GM19438 (cell line): ENCODE measurements around the gene NUDT1.

ENCODE experiments used
- ATAC-seq: cut with Tn5 transposase; IDR thresholded peaks from one replicate; pipeline ENCODE4 v1.9.1; 2021; ENCODE audit warnings: low read depth; ENCODE audit not compliant: unreplicated experiment

Gene NUDT1

GRCh38 chr7:2241580-2242540 is at the start of gene NUDT1, which contains the start of gene MRM2:
Gene NUDT1 (plus strand): TSS chr7:2242226. CDS start chr7:2244575, 2,349 bp downstream.
Gene MRM2 (minus strand): TSS chr7:2242205. CDS start chr7:2242169, 36 bp downstream.
- ATAC-seq, result peak; percentile 52

- no peak for ATAC-seq
Observed at GRCh38 chr7:2192831-2193534, 49.0 kb upstream of the NUDT1 start.

- ATAC-seq, result no peak
Observed at GRCh38 chr7:2193575-2194305, 48.3 kb upstream of the NUDT1 start.

DNA sequence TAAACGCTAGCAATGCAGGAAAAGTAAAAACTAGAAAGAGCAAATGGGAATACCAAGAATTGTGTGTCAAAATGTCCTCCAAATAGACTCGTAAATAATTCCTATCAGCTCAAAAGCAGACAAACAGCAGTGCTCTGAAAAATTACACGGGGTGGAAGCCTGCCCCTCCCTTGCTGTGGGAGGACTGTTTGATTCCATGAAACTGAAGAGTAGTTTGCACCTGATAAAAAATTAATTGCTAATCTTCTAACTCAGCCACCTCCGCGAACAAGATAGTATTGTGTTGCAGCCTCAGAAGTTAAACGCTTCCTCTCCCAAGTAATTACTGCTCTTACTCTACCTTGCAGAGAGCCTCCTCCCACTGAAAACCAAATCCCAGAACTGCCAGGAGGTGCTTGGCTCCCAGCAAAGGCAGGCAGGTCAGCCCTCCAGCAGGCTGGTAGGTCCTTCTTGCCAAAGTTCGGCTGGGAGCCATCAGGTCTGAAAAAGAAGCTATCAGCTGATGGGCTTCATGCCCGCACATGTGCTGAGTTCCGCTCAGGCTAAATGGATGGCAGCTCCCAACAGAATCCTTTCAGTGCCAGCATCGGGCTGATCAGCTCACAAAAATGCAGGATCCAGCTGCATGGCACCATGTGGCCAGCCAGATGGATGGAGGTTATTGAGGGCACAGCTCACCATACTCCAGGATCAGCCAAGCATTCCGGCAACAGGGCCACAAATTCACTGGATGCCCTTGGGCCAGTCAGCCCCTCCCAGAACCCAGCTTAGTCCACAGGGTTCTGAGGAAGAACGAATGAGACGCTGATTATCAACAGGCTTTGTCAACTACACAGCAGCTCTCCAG is 46.4 kb upstream of the NUDT1 start:
- no peak for ATAC-seq

GRCh38 chr7:2196381-2197378 is 45.3 kb upstream of the NUDT1 start:
- ATAC-seq, result no peak

GRCh38 chr7:2197436-2198155 is 44.4 kb upstream of the NUDT1 start:
- ATAC-seq, result no peak

GRCh38 chr7:2198206-2198605 is 43.8 kb upstream of the NUDT1 start:
- ATAC-seq, result no peak

DNA sequence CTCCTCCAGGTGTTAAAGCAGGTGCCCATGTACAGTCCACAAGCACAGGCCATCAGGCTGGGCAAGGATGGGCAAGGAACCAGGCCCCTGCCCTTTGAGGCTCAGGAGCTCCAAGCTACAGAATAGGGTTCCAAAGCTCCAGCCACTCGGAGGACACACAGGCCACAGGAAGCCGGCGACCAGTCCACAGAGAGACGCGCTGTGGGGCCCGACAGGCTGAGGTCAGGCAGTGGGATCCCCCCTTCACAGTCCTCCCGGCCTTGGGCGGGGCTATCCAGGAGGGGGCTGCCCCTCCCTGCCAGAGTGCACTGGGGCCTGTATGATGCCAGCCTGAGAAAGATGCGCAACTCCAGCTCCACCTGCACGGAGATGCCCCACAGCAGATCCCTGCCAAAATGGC is 43.3 kb upstream of the NUDT1 start:
- no peak for ATAC-seq

GRCh38 chr7:2199528-2199927 is 42.5 kb upstream of the NUDT1 start:
- ATAC-seq, result no peak

DNA sequence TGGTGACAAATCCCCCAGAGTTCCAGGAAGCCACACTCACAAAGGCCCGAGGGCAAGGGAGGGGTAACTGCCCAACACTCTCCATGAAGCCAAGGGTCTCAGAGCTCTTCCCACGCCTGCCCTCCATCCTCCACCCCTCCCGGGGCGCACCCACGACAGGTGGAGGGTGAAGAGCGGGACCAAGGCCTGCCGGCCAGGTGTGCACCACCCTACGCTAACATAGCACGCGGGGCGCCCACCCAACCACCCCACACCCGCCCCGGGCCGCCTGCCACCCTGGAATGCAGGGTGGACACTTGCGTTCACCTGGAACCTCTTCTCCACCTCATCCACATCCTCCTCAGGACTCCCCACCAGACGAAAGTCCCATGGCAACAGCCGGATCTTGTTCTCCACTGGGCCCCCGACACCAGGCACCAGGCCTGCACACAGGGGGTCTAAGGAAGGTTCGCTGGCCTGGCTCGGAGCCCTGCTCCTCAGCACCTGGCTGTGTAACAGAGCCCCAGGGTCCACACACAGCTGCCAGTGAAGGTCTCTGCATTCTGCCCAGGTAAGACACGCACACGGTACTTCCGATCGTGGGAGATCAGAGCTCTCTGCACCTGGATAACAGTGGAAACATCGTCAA is 42.0 kb upstream of the NUDT1 start:
- ATAC-seq, result no peak

- ATAC-seq, result no peak
Observed at GRCh38 chr7:2200584-2200980, 41.4 kb upstream of the NUDT1 start.

- ATAC-seq, result no peak
Observed at GRCh38 chr7:2201128-2201527, 40.9 kb upstream of the NUDT1 start.

DNA sequence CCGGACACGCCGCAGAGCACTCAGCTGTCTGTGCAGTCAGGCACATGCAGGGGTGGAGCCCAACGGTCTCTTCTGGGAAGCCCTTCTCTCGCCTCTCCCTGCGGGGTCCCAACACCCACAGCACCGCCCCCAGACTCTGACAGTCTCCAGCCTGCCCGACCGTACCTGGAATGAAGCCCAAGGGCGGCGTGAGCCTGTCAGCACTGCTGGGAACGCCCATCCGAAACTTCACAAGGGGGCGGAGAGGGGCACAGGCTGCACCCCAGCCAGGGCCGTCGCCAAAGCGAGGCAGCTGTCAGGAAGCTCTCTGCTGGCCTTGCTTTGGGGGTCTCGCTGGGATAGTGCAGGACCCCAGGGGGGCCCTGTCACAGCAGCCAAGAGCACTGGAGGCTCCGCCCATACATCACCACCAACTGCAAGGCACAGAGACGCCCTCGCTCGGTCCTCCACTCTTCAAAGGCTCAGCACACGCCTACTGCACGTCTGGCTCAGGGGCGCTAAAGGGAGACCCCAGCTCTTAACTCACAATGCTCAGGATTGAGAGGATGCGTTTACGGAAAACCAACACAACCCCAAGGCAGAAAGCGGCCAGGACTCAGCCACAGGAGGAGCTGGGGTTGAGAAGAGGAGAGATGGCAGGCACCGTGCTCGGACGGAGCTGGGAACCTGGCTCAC is 40.2 kb upstream of the NUDT1 start:
- ATAC-seq, result no peak

GRCh38 chr7:2202361-2202761 is 39.7 kb upstream of the NUDT1 start:
- no peak for ATAC-seq

- ATAC-seq, result no peak
Observed at GRCh38 chr7:2202901-2203765, 38.9 kb upstream of the NUDT1 start.

- ATAC-seq, result peak; percentile 58
Observed at GRCh38 chr7:2203766-2204300, 38.2 kb upstream of the NUDT1 start.
